ENCODE results near the gene B9D1.

The B9D1 gene

GRCh38 chr17:19302791-19303331 lies 59.7 kb downstream of the B9D1 start:
- DNase-seq (ENCODE audit: low read depth in 2 of 2) = no peak

GRCh38 chr17:19301973-19302372 lies 60.5 kb downstream of the B9D1 start:
- no peak for DNase-seq (ENCODE audit: low read depth in 2 of 2)

GRCh38 chr17:19301274-19301951 lies 61.1 kb downstream of the B9D1 start:
- DNase-seq (ENCODE audit: low read depth in 2 of 2) = no peak

- DNase-seq (ENCODE audit: low read depth in 2 of 2) = no peak
These were observed 62.7 kb downstream of the B9D1 start for GRCh38 chr17:19299866-19300265.

GRCh38 chr17:19299214-19299747 lies 63.2 kb downstream of the B9D1 start:
- no peak for DNase-seq (ENCODE audit: low read depth in 2 of 2)

- no peak for DNase-seq (ENCODE audit: low read depth in 2 of 2)
These were observed 63.8 kb downstream of the B9D1 start for GRCh38 chr17:19298569-19299213.

GRCh38 chr17:19296786-19297778 lies 65.4 kb downstream of the B9D1 start:
- DNase-seq (ENCODE audit: low read depth in 2 of 2) = no peak

GRCh38 chr17:19295473-19296135 lies 66.9 kb downstream of the B9D1 start:
- no peak for DNase-seq (ENCODE audit: low read depth in 2 of 2)

- DNase-seq (ENCODE audit: low read depth in 2 of 2) = no peak
These were observed 68.1 kb downstream of the B9D1 start for GRCh38 chr17:19294443-19294842.

Measured in stimulated activated CD8-positive, alpha-beta memory T cell treated with anti-CD3 and anti-CD28 coated beads, Interleukin-2, amount 100 ng/mL, for 1 hour (primary cell).